ENCODE results near the gene MYCBPAP.

GRCh38 chr17:50554201-50554600 lies 46.0 kb downstream of the MYCBPAP start:
- TF ChIP-seq, protein P1, sequence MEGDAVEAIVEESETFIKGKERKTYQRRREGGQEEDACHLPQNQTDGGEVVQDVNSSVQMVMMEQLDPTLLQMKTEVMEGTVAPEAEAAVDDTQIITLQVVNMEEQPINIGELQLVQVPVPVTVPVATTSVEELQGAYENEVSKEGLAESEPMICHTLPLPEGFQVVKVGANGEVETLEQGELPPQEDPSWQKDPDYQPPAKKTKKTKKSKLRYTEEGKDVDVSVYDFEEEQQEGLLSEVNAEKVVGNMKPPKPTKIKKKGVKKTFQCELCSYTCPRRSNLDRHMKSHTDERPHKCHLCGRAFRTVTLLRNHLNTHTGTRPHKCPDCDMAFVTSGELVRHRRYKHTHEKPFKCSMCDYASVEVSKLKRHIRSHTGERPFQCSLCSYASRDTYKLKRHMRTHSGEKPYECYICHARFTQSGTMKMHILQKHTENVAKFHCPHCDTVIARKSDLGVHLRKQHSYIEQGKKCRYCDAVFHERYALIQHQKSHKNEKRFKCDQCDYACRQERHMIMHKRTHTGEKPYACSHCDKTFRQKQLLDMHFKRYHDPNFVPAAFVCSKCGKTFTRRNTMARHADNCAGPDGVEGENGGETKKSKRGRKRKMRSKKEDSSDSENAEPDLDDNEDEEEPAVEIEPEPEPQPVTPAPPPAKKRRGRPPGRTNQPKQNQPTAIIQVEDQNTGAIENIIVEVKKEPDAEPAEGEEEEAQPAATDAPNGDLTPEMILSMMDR (IDR thresholded peaks at IDR 0.05), result no peak
- TF ChIP-seq POLR2A (IDR thresholded peaks at IDR 0.05) (no peak), POLR2AphosphoS5 (IDR thresholded peaks at IDR 0.05) (no peak)

Measured in suprapubic skin (tissue), 4 donors.